ENCODE data around the gene EARS2.
"Not testable (repeated sequence)": the region's sequence is repeated elsewhere in the genome, so short reads cannot be mapped to it uniquely, and the experiment has no call there.

Gene EARS2

DNA sequence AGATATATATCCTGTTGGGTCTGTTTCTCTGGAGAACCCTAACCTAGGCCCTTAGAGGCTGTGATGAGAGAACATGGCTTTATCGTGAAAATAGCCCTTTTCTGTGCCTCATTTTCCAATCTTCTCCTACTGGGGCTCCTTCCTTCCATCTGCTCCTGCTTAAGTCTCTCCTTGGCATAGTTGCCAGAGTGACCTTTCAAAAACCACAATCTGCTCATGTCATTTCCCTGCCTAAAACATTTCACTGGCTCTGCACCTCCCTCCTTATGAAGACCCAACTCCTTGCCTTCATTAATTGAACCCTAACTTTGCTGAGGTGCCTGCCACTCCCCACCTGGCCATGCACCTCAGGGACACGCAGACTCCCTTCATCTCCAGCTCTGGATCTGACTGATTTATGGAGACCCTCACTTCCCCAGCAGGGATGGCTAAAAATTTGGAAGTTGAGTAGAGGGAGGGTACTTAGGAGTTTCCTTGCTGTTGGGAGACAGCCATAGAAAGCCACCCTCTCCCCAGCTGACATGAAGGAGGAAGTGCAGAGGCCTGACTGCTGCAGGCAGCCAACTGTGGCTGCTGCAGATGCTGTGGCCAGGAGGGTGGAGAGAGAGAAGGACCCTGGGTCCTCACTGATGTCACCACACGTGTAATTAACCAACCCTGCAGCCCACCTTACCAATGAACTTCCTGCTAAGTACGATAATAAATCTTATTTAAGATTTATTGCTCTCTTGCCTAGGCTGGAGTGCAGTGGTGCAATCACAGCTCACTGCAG, 40.6 kb downstream of the EARS2 start:
- Histone ChIP-seq H3K4me2 (peak overlapping the region; percentile 37 to 84 (median 69)), H4K20me1 (0 out of 22 replicates have a peak, but pooled peaks cover 0 to 4% (median 0%) of the 10 kb centered on the region in 11 experiments), H3K27ac (peak overlapping the region in 10 of 11 experiments; percentile 28 to 96 (median 80); a peak in 21 of 22 replicates), H3K9me3 (replicated peaks in 1 of 11) (no peaks in the 10 kb centered on the region), H3K9ac (peak overlapping the region in 8 of 11 experiments; percentile 45 to 75 (median 52); a peak in 12 of 22 replicates), H3K4me3 (no peak overlapping the region), H3K36me3 (peaks cover 0 to 26% (median 14%) of the 10 kb centered on the region in 11 experiments; a peak in 12 of 22 replicates), H3K4me1 (peaks cover 52 to 85% (median 70%) of the 10 kb centered on the region in 10 experiments), H3K27me3 (no peaks in the 10 kb centered on the region)
- no peak for TF ChIP-seq Cebpa-rat (IDR thresholded peaks at IDR 0.05)

DNA sequence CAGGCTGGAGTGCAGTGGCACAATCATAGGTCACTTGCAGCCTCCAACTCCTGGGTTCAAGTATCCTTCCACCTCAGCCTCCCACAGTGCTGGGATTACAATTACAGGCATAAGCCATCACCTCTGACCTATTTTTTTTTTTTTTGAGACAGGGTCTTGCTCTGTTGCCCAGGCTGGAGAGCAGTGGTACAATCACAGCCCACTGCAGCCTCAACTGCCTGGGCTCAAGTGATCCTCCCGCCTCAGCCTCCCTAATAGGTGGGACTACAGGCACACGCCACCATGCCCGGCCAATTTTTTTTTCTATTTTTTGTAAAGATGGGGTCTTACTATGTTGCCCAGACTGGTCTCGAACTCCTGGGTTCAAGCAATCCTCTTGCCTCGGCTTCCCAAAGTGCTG, 41.3 kb downstream of the EARS2 start:
- H3K9ac ChIP-seq = peak overlapping the region in 8 of 11 experiments; percentile 45 to 75 (median 52); a peak in 7 of 22 replicates
- no peaks in the 10 kb centered on the region for H3K9me3 ChIP-seq (replicated peaks in 1 of 11)
- peak overlapping the region in 10 of 11 experiments; percentile 28 to 96 (median 80); a peak in 18 of 22 replicates for H3K27ac ChIP-seq
- no peak overlapping the region for H3K4me3 ChIP-seq
- TF ChIP-seq Cebpa-rat (IDR thresholded peaks at IDR 0.05) = no peak
- H3K4me1 ChIP-seq = peaks cover 59 to 84% (median 70%) of the 10 kb centered on the region in 10 experiments
- peak overlapping the region; percentile 37 to 84 (median 69); a peak in 20 of 22 replicates for H3K4me2 ChIP-seq
- H3K36me3 ChIP-seq = peaks cover 0 to 23% (median 11%) of the 10 kb centered on the region in 11 experiments; a peak in 10 of 22 replicates
- 0 out of 22 replicates have a peak, but pooled peaks cover 0 to 4% (median 0%) of the 10 kb centered on the region in 11 experiments for H4K20me1 ChIP-seq
- no peaks in the 10 kb centered on the region for H3K27me3 ChIP-seq

- Histone ChIP-seq H3K27me3 (no peaks in the 10 kb centered on the region), H3K4me1 (peaks cover 55 to 75% (median 61%) of the 10 kb centered on the region in 10 experiments), H3K4me2 (peak overlapping the region in 7 of 11 experiments; percentile 9 to 84 (median 49); a peak in 11 of 22 replicates)
These were observed 42.6 kb downstream of the EARS2 start for GRCh38 chr16:23514381-23515152.

DNA sequence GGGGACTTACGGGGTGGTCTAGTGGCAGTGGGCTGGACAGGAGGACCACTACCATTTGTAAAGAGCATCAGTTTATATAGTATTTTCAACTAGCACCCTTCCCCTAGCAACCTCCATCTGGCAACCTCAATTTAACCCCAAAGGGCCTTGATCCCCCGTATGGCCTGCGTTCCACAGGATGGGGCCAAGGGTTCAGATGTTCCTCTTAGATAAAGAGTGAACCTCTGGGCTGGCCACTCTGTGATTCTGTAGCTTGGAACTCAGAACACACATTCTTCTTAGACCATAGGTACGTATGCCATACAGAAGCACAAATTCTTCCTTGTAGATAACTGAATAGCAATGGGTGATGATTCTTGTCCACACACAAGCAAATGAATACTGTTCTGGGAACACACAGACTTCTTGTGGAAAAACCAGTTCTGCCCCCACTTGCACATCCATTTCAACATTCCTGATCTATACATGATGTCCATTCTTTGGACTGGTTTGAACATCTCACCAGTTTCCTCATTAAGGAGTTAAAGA, 44.9 kb downstream of the EARS2 start:
- H3K9ac ChIP-seq = no peak overlapping the region
- H3K4me2 ChIP-seq = no peak overlapping the region
- H3K27ac ChIP-seq = 0 out of 22 replicates have a peak overlapping the region, but pooled peaks of 1 of the 11 experiments have one; percentile 25
- no peaks in the 10 kb centered on the region for H3K9me3 ChIP-seq (replicated peaks in 1 of 11)
- TF ChIP-seq Cebpa-rat (IDR thresholded peaks at IDR 0.05) = no peak
- peaks cover 0 to 25% (median 10%) of the 10 kb centered on the region in 11 experiments; a peak in 12 of 22 replicates for H3K36me3 ChIP-seq
- peaks cover 23 to 30% (median 25%) of the 10 kb centered on the region in 11 experiments; a peak in 21 of 22 replicates for H4K20me1 ChIP-seq
- H3K4me1 ChIP-seq = peaks cover 46 to 68% (median 57%) of the 10 kb centered on the region in 10 experiments
- no peak overlapping the region for H3K4me3 ChIP-seq
- H3K27me3 ChIP-seq = no peaks in the 10 kb centered on the region

More at GRCh38 chr16:23514381-23515152, 42.6 kb downstream of the EARS2 start:
- TF ChIP-seq Cebpa-rat (IDR thresholded peaks at IDR 0.05) = no peak
- H3K9ac ChIP-seq = 0 out of 22 replicates have a peak overlapping the region, but pooled peaks of 1 of the 11 experiments have one; percentile 6
- H3K27ac ChIP-seq = peak overlapping the region in 3 of 11 experiments; percentile 19 to 30 (median 27); a peak in 3 of 22 replicates
- no peaks in the 10 kb centered on the region for H3K9me3 ChIP-seq (replicated peaks in 1 of 11)
- H3K36me3 ChIP-seq = peaks cover 0 to 19% (median 6%) of the 10 kb centered on the region in 11 experiments; a peak in 10 of 22 replicates
- H4K20me1 ChIP-seq = peaks cover 0 to 7% (median 1%) of the 10 kb centered on the region in 11 experiments; a peak in 14 of 22 replicates
- no peak overlapping the region for H3K4me3 ChIP-seq

GRCh38 chr16:23511731-23512130, 45.4 kb downstream of the EARS2 start:
- peak overlapping the region in 2 of 11 experiments; percentile 65 to 97; a peak in 3 of 22 replicates for H3K4me2 ChIP-seq

DNA sequence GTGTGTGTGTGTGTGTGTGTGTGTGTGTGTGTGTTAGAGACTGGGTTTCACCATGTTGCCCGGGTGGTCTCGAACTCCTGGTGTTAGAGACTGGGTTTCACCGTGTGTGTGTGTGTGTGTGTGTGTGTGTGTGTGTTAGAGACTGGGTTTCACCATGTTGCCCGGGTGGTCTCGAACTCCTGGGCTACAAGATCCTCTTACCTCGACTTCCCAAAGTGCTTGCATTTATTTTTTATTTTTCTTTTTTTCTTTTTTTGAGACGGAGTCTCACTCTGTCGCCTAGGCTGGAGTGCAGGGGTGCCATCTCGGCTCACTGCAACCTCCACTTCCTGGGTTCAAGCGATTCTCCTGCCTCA, 46.3 kb downstream of the EARS2 start:
- Histone ChIP-seq H3K4me3 (peak overlapping the region; percentile 78 to 92 (median 88)), H3K36me3 (peaks cover 0 to 38% (median 21%) of the 10 kb centered on the region in 11 experiments; a peak in 13 of 22 replicates), H3K27ac (peak overlapping the region; percentile 78 to 99 (median 94); a peak in 21 of 22 replicates), H3K9ac (peak overlapping the region; percentile 89 to 99 (median 96)), H3K4me2 (peak overlapping the region; percentile 65 to 97 (median 93)), H3K4me1 (peaks cover 47 to 68% (median 58%) of the 10 kb centered on the region in 10 experiments), H4K20me1 (peaks cover 37 to 39% (median 38%) of the 10 kb centered on the region in 11 experiments)
- not testable (repeated sequence) for H3K9me3 ChIP-seq (replicated peaks in 1 of 11); H3K27me3 ChIP-seq

More at GRCh38 chr16:23511731-23512130, 45.4 kb downstream of the EARS2 start:
- Histone ChIP-seq H3K4me3 (no peak overlapping the region), H3K9ac (no peak overlapping the region), H3K4me1 (peaks cover 47 to 68% (median 58%) of the 10 kb centered on the region in 10 experiments), H3K9me3 (replicated peaks in 1 of 11) (no peaks in the 10 kb centered on the region), H3K36me3 (peaks cover 0 to 30% (median 15%) of the 10 kb centered on the region in 11 experiments; a peak in 13 of 22 replicates), H3K27ac (no peak overlapping the region), H4K20me1 (peaks cover 28 to 35% (median 30%) of the 10 kb centered on the region in 11 experiments), H3K27me3 (no peaks in the 10 kb centered on the region)
- no peak for TF ChIP-seq Cebpa-rat (IDR thresholded peaks at IDR 0.05)

DNA sequence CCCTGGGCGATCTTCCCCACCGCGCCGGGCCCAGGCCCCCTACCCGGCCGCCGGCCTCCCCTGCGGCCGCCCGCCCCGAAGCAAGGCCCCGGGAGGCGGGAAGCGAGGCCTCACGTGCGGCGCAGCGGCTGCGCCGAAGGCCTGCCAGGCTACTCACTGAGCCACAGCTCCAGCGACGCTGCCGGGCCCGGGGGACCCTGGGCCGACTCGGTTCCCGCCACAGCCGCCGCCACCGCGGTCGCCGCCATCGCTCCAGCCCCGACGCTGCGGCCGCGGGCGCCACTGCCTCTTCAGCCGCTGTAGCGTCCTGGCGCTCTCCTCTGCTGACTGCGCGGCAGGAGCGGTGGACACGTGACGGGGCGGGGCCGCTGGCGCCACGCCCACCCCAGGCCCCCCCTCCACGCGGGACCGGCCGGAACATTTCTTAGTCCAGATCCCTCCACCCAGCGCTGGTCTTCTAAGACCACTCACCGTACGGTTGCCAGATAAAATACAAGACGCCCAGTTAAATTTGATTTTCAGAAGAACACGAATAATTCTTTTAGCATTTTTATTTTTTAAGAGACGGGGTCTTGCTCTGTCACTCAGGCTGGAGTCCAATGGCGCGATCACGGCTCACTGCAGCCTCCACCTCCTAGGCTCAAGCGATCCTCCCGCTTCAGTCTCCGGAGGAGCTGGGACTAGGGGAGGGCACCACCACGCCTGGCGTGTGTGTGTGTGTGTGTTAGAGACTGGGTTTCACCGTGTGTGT, 46.8 kb downstream of the EARS2 start, which contains the start of gene GGA2:
GGA2 (minus strand) TSS at position 331 of the 751 bp plus-strand sequence; CDS start at position 248, 83 bp downstream.
- Histone ChIP-seq H3K36me3 (peaks cover 0 to 38% (median 21%) of the 10 kb centered on the region in 11 experiments; a peak in 14 of 22 replicates), H3K4me3 (peak within 1 kb of the TSS; percentile 78 to 92 (median 88)), H3K4me1 (peaks cover 48 to 68% (median 59%) of the 10 kb centered on the region in 10 experiments), H3K27ac (peak within 1 kb of the TSS; percentile 78 to 99 (median 94)), H3K9ac (peak within 1 kb of the TSS; percentile 89 to 99 (median 96)), H3K4me2 (peak within 1 kb of the TSS; percentile 89 to 97 (median 96)), H4K20me1 (peaks cover 42 to 45% (median 44%) of the 10 kb centered on the region in 11 experiments), H3K9me3 (replicated peaks in 1 of 11) (no peaks in the 10 kb centered on the region), H3K27me3 (no peaks in the 10 kb centered on the region)
- no peak for TF ChIP-seq Cebpa-rat (IDR thresholded peaks at IDR 0.05)

Measured in BLaER1 treated with 17β-estradiol and CSF1 and Interleukin-3, amounts not matched to agents 10 nM and 100 nM (cell line).